ENCODE measurements around the gene HIPK3. TPM values are rescaled to one million over a fixed set of nuclear protein-coding genes. Genes with fewer than 3 reads are reported as not detected.
A peak's percentile ranks its signal among the peaks of the same experiment; 100 is the strongest.

Gene HIPK3
- total and polyA plus RNA-seq, 12 donors: 14.2 to 154 (median 85.3) TPM

DNA sequence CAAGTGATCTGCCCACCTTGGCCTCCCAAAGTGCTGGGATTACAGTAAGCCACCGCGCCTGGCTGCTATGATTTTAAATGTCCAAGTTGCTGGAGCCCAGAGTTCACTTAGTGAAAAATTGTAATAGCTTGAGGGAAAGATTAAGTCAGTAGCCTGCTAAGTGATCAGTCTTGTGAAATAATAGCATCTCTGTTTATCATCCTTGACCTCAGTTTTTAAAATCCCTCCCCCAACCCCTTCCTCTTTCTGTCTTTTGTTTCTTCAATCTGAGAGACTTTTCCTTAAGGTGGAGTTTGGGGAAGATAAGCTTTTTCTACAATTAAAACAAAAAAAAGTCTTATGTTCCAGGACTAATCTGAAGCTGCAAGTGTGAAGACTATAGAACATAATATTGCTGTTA, 6.4 kb downstream of the HIPK3 start:
- 53 to 83% (median 74%) methylated on average over 2 of the region's 2 CpGs for WGBS, 4 donors
- DNase-seq: no peak
- H3K4me3 ChIP-seq: peak overlapping the region in 1 of 4 donors; percentile 19
- H3K9me3 ChIP-seq (replicated peaks in 1 of 3): no peaks in the 10 kb centered on the region
- H3K27me3 ChIP-seq: no peaks in the 10 kb centered on the region
- intact Hi-C loops (cut with DNase I): no loop called here
- peak overlapping the region in 2 of 5 donors; percentile 27 to 55 for H3K27ac ChIP-seq
- TF ChIP-seq, protein P1, sequence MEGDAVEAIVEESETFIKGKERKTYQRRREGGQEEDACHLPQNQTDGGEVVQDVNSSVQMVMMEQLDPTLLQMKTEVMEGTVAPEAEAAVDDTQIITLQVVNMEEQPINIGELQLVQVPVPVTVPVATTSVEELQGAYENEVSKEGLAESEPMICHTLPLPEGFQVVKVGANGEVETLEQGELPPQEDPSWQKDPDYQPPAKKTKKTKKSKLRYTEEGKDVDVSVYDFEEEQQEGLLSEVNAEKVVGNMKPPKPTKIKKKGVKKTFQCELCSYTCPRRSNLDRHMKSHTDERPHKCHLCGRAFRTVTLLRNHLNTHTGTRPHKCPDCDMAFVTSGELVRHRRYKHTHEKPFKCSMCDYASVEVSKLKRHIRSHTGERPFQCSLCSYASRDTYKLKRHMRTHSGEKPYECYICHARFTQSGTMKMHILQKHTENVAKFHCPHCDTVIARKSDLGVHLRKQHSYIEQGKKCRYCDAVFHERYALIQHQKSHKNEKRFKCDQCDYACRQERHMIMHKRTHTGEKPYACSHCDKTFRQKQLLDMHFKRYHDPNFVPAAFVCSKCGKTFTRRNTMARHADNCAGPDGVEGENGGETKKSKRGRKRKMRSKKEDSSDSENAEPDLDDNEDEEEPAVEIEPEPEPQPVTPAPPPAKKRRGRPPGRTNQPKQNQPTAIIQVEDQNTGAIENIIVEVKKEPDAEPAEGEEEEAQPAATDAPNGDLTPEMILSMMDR (IDR thresholded peaks at IDR 0.05): no peak
- TF ChIP-seq POLR2A (IDR thresholded peaks at IDR 0.05): no peak
- H3K36me3 ChIP-seq (replicated peaks in 1 of 2): no peaks in the 10 kb centered on the region
- peaks cover 45 to 70% of the 10 kb centered on the region in 2 donors for H3K4me1 ChIP-seq (replicated peaks in 1 of 2)

DNA sequence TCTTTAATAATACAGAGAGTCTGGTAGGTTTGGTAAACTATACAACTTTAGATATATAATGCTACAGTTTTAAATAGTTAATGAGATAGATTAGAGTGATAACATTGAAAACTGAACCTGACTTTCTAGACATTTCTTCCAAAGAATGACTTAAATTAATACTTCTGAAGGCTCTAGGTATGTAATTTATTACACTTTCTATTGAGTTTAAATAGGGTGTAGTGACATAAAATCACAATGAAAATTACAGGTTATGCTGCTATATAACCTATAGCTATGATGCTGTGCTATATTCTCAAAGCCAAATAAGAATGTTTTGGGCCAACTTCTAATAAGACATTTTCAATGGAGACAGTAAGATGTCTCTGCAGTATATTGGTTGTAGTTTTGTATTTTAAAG, 7.7 kb downstream of the HIPK3 start:
- H3K4me1 ChIP-seq (replicated peaks in 1 of 2): peaks cover 39 to 76% of the 10 kb centered on the region in 2 donors
- H3K27me3 ChIP-seq: no peaks in the 10 kb centered on the region
- H3K27ac ChIP-seq: no peak overlapping the region
- H3K36me3 ChIP-seq (replicated peaks in 1 of 2): no peaks in the 10 kb centered on the region
- intact Hi-C loops (cut with DNase I): no loop called here
- DNase-seq: no peak
- no peaks in the 10 kb centered on the region for H3K9me3 ChIP-seq (replicated peaks in 1 of 3)
- H3K4me3 ChIP-seq: no peak overlapping the region
- TF ChIP-seq, protein P1 (IDR thresholded peaks at IDR 0.05): no peak
- no peak for TF ChIP-seq POLR2A (IDR thresholded peaks at IDR 0.05)

DNA sequence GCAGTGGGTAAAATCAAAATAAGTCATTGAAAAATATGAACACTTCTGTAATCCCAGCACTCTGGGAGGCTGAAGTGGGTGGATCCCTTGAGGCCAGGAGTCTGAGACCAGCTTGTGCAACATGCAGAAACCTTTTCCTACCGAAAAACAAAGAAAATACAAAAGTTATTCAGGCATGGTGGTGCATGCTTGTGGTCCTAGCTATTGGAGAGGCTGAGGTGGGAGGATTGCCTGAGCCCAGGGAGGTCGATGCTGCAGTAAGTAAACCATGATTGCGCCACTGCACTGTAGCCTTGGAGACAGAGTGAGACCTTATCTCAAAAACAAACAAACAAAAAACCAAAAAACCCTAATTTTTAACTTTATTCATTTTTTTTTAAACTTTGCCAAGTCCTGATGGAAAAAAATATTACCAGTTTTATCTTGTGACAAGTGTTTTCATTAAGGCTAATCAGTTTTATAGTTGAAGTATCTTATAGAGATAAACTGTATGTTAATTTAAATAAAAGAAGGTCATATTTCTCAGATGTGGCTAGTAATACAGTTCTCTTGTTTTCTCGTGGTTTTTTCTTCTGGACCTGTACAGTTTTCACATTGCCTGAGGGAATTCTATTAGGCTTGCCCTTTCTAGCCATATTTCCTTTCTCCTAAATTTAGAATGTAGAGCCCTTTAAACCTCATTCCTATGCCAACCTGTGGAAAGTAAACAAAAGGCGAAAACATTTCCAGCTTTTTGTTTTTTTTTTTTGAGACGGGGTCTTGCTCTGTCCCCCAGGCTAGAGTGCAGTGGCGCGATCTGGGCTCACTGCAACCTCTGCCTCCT, 9.4 kb downstream of the HIPK3 start:
- no peak overlapping the region for H3K4me3 ChIP-seq
- peaks cover 31 to 66% of the 10 kb centered on the region in 2 donors for H3K4me1 ChIP-seq (replicated peaks in 1 of 2)
- H3K9me3 ChIP-seq (replicated peaks in 1 of 3): no peaks in the 10 kb centered on the region
- TF ChIP-seq, protein P1 (IDR thresholded peaks at IDR 0.05): no peak
- TF ChIP-seq POLR2A (IDR thresholded peaks at IDR 0.05): no peak
- intact Hi-C loops (cut with DNase I): no loop called here
- no peaks in the 10 kb centered on the region for H3K27me3 ChIP-seq
- peak in 6 of 7 donors; percentile 57 to 73 (median 66) for DNase-seq
- WGBS, 4 donors: 42 to 46% (median 43%) methylated on average over 8 of the region's 8 CpGs
- no peaks in the 10 kb centered on the region for H3K36me3 ChIP-seq (replicated peaks in 1 of 2)
- peak overlapping the region in 3 of 5 donors; percentile 17 to 66 (median 41) for H3K27ac ChIP-seq

DNA sequence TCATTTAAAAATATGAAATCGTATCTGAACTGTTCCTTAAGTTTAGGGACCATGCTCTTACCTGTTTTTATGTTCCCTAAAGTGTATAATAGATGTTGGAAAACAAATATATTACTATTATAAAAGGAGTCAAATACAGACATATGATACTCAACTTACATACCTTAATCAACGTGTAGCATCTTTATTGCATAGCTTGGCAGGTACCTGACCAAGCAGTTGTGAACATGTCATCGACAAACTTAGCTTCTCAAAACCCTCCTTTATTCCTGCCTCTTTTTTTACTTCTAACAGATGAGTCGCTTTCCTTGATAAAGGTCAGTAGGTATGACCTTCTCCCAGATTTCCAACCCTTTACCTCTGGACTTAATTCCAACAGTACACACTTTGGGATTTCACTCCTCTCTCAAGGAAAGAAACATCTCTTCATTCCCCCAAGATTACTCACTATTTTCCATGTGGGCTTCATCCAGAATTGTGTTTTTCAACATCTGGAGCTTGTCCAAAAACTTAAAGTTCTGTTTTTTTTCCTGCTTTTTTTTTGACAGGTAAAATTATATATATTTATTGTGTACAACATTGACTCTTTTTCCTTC, 11.9 kb downstream of the HIPK3 start:
- TF ChIP-seq, protein P1 (IDR thresholded peaks at IDR 0.05): no peak
- no peak for TF ChIP-seq POLR2A (IDR thresholded peaks at IDR 0.05)
- Histone ChIP-seq H3K36me3 (replicated peaks in 1 of 2) (no peaks in the 10 kb centered on the region), H3K27ac (peak overlapping the region in 1 of 5 donors; percentile 24), H3K9me3 (replicated peaks in 1 of 3) (no peaks in the 10 kb centered on the region), H3K4me1 (replicated peaks in 1 of 2) (peaks cover 15 to 48% of the 10 kb centered on the region in 2 donors), H3K4me3 (no peak overlapping the region), H3K27me3 (no peaks in the 10 kb centered on the region)
- intact Hi-C loops (cut with DNase I): no loop called here
- DNase-seq: no peak
- WGBS, 4 donors: 65 to 76% (median 70%) methylated on average over 4 of the region's 4 CpGs

Measured in adrenal gland (tissue), 12 donors.